ENCODE data around the gene TSPAN1.
A peak's percentile ranks its signal among the peaks of the same experiment; 100 is the strongest.

TSPAN1 gene

GRCh38 chr1:46160212-46160611 lies 14.7 kb upstream of the TSPAN1 start:
- no peak for DNase-seq (ENCODE audit: low read depth)

GRCh38 chr1:46166521-46167462 lies 8.1 kb upstream of the TSPAN1 start:
- DNase-seq (ENCODE audit: low read depth) = no peak

- no peak for DNase-seq (ENCODE audit: low read depth)
Measured at GRCh38 chr1:46168477-46168876, 6.4 kb upstream of the TSPAN1 start.

GRCh38 chr1:46169811-46170454 lies 5.0 kb upstream of the TSPAN1 start:
- no peak for DNase-seq (ENCODE audit: low read depth)

- DNase-seq (ENCODE audit: low read depth) = no peak
Measured at GRCh38 chr1:46171351-46171750, 3.5 kb upstream of the TSPAN1 start.

- no peak for DNase-seq (ENCODE audit: low read depth)
Measured at GRCh38 chr1:46171871-46172270, 3.0 kb upstream of the TSPAN1 start.

- no peak for DNase-seq (ENCODE audit: low read depth)
Measured at GRCh38 chr1:46172321-46172720, 2.6 kb upstream of the TSPAN1 start.

GRCh38 chr1:46173361-46173856 lies 1.5 kb upstream of the TSPAN1 start:
- no peak for DNase-seq (ENCODE audit: low read depth)

GRCh38 chr1:46175243-46175642 lies 356 bp downstream of the TSPAN1 start:
- no peak for DNase-seq (ENCODE audit: low read depth)

GRCh38 chr1:46176211-46176865 lies 1.5 kb downstream of the TSPAN1 start, which contains the start of gene P3R3URF:
Gene P3R3URF, minus strand, starts transcription at chr1:46176488. Its CDS starts 17 bp downstream, at chr1:46176471.
- DNase-seq (ENCODE audit: low read depth) = no peak

- DNase-seq (ENCODE audit: low read depth) = peak; percentile 77
Measured at GRCh38 chr1:46179138-46180081, 4.5 kb downstream of the TSPAN1 start.

GRCh38 chr1:46180082-46180616 lies 5.3 kb downstream of the TSPAN1 start:
- DNase-seq (ENCODE audit: low read depth) = no peak

- no peak for DNase-seq (ENCODE audit: low read depth)
Measured at GRCh38 chr1:46181343-46182260, 6.7 kb downstream of the TSPAN1 start.

- no peak for DNase-seq (ENCODE audit: low read depth)
Measured at GRCh38 chr1:46183079-46183847, 8.4 kb downstream of the TSPAN1 start.

- DNase-seq (ENCODE audit: low read depth) = no peak
Measured at GRCh38 chr1:46183926-46184557, 9.2 kb downstream of the TSPAN1 start.

GRCh38 chr1:46184920-46185658 lies 10.2 kb downstream of the TSPAN1 start:
- peak; percentile 58 for DNase-seq (ENCODE audit: low read depth)

GRCh38 chr1:46186076-46186475 lies 11.2 kb downstream of the TSPAN1 start:
- no peak for DNase-seq (ENCODE audit: low read depth)
